Stomach (tissue), 9 donors: ENCODE measurements around the gene GRB10. TPM values are rescaled to one million over a fixed set of nuclear protein-coding genes. Genes with fewer than 3 reads are reported as not detected.

Experiments
- DNase-seq, 2 donors: peaks; one replicate each; pipeline versions ENCODE4 v3.0.0 to v3.0.0-alpha.2; 2013 to 2019
- H3K27ac ChIP-seq, 5 donors: fragments of 200-600 bp in 4 of 5; sonication (generic) in 4 of 5; one replicate each; pipeline ENCODE4 v1.5.1; 2013 to 2019; ENCODE audit warnings: mild to moderate bottlenecking in 1 of 5, moderate library complexity in 1 of 5
- H3K27me3 ChIP-seq, 3 donors: fragments of 200-600 bp; sonication (generic); one replicate each; pipeline ENCODE4 v1.5.1; 2017 to 2019; ENCODE audit warnings: mixed run types in 1 of 3
- H3K36me3 ChIP-seq, 4 donors: fragments of 200-600 bp; sonication (generic); 1 replicate in 3 of 4; 2 replicates in 1 of 4; pipeline ENCODE4 v1.5.1; 2016 to 2019
- H3K4me1 ChIP-seq, 4 donors: fragments of 200-600 bp; sonication (generic); one replicate each; pipeline ENCODE4 v1.5.1; 2016 to 2019
- H3K4me3 ChIP-seq, 4 donors: fragments of 200-600 bp; sonication (generic) in 3 of 4; one replicate each; pipeline ENCODE4 v1.5.1; 2016 to 2019; ENCODE audit warnings: mild to moderate bottlenecking in 1 of 4
- H3K9me3 ChIP-seq, 4 donors: fragments of 200-600 bp; sonication (generic); one replicate each; pipeline ENCODE4 v1.5.1; 2016 to 2019
- EP300 ChIP-seq: sonication (generic); formaldehyde crosslinking; IDR thresholded peaks from one replicate; pipeline ENCODE4 v1.6.1; 2017; ENCODE audit warnings: antibody characterized with exemption
- POLR2A ChIP-seq, 4 donors: fragments of 450-650 bp; IDR thresholded peaks; one replicate each; pipeline ENCODE4 v1.6.1; 2016; ENCODE audit warnings: antibody characterized with exemption in 4 of 4, control low read depth in 2 of 4, mild to moderate bottlenecking in 1 of 4, moderate library complexity in 1 of 4
- POLR2AphosphoS5 ChIP-seq, 3 donors: sonication (generic); formaldehyde crosslinking; IDR thresholded peaks; one replicate each; pipeline ENCODE4 v1.6.1; 2016; ENCODE audit warnings: antibody characterized with exemption in 3 of 3
- WGBS, 5 donors: extraction: QIAGEN DNeasy Blood & Tissue Kit in 3 of 5; methylation state at CpG; one replicate each; pipeline versions ENCODE4 v1.1.5 to v1.1.7; 2013 to 2018; 5-methylcytosine and 5-hydroxymethylcytosine counted together
- intact Hi-C: fragments of 100-400 bp; cut with DNase I; formaldehyde crosslinking; loops from one replicate; pipeline ENCODE4 v1.15.1; 2023; ENCODE audit warnings: low total_unique reads
- polyA plus RNA-seq, 3 donors: library from polyadenylated mRNA; stranded (reverse); fragments of 200-250 nt; gene quantifications; one replicate each; pipeline ENCODE4 v1.2.3, GENCODE V29; 2013
- total RNA-seq, 5 donors: library from RNA; depleted of rRNA; stranded (reverse); fragments of >200 nt; gene quantifications; one replicate each; pipeline versions ENCODE4 v1.1.0 to v1.2.3, GENCODE V29; 2014 to 2016
- TF ChIP-seq, protein P1 (sequence below), 7 experiments: fragments of 450-650 bp in 4 of 7; fragments of 200-600 bp in 3 of 7; sonication (generic) in 3 of 7; IDR thresholded peaks; one replicate each; pipeline ENCODE4 v1.5.1; 2016 to 2019; ENCODE audit warnings: antibody characterized with exemption in 7 of 7, control low read depth in 2 of 7, mild to moderate bottlenecking in 1 of 7
- donor health status: healthy with polysubstance abuse.
- donor health status: Bipolar disorder and iron deficiency.
- donor health status: healthy.

The GRB10 gene
- total and polyA plus RNA-seq, 8 donors: 10.2 to 84.9 (median 49.6) TPM

DNA sequence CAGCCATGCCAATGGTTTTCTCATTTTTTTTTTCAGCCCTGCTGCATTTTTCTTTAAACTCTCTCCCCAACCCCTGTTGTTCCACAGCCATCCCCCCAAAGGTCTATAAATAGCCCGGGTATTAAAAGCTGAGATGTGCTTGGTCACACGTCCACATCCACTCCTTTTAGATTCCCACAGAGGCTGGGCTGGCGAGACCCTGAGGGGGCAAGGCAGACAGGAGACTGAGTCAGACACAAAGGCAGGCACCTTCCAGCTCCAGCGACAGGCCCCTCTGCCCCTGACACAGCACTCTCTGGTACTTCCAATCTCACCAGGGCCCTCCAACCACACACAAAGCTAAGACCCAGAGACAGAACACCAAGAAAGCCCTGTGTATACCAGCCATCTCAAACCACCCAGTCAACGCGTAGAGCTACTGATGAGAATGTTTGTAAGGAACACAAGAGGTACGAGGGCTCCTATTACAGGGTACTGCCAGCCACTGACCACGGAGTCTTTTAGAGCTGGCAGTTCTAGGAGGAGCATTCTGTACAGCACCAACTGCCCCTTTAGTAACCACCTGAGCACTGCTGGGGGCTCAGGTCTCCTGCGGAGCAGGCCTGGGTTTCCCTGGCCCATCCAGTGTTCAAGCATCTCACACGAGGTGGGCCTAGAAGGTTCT, 153.3 kb downstream of the GRB10 start:
- no peaks in the 10 kb centered on the region for H3K9me3 ChIP-seq
- DNase-seq: no peak
- no peak overlapping the region for H3K27ac ChIP-seq
- peaks cover 7 to 18% (median 15%) of the 10 kb centered on the region in 4 donors for H3K36me3 ChIP-seq
- intact Hi-C loops: no loop called here
- 79 to 89% (median 84%) methylated on average over 10 of the region's 10 CpGs for WGBS, 5 donors
- no peak for TF ChIP-seq POLR2A (IDR thresholded peaks at IDR 0.05)
- TF ChIP-seq EP300: no peak
- TF ChIP-seq, protein P1, sequence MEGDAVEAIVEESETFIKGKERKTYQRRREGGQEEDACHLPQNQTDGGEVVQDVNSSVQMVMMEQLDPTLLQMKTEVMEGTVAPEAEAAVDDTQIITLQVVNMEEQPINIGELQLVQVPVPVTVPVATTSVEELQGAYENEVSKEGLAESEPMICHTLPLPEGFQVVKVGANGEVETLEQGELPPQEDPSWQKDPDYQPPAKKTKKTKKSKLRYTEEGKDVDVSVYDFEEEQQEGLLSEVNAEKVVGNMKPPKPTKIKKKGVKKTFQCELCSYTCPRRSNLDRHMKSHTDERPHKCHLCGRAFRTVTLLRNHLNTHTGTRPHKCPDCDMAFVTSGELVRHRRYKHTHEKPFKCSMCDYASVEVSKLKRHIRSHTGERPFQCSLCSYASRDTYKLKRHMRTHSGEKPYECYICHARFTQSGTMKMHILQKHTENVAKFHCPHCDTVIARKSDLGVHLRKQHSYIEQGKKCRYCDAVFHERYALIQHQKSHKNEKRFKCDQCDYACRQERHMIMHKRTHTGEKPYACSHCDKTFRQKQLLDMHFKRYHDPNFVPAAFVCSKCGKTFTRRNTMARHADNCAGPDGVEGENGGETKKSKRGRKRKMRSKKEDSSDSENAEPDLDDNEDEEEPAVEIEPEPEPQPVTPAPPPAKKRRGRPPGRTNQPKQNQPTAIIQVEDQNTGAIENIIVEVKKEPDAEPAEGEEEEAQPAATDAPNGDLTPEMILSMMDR (IDR thresholded peaks at IDR 0.05): no peak
- TF ChIP-seq POLR2AphosphoS5 (IDR thresholded peaks at IDR 0.05): no peak
- H3K4me1 ChIP-seq: peaks cover 5 to 22% (median 20%) of the 10 kb centered on the region in 4 donors
- no peaks in the 10 kb centered on the region for H3K27me3 ChIP-seq
- H3K4me3 ChIP-seq: no peak overlapping the region

DNA sequence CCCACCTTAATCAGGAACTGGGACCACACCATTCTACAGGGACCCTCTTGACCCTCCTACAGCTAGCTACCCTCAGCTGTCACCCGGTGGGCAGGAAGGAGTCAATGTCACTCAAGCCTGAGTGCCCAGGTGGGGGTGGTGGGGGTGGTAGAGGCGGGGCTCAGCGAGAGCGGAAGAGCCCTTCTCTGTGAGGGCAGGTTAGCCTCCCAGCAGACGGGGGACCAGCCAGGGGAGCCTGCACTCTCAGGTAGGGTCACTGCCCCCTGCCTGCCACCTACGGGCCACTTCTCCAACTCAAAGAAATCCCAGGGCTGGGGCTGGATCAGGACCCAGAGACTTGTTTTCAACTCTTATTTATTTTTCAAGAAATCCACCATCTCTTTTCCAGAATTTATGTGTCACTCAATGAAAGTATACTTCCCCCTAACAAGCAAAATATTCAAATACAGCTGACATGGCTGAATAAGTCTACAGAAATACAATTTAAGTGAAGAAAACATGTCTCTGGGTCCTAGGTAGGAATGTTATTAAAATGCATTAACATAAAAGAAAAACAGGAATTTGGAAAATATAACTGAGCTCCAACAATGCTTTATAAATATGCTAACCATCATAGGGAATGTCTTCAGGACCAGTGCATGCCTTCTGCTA, 154.1 kb downstream of the GRB10 start:
- Histone ChIP-seq H3K4me1 (peaks cover 5 to 22% (median 20%) of the 10 kb centered on the region in 4 donors), H3K4me3 (no peak overlapping the region), H3K36me3 (peaks cover 7 to 18% (median 17%) of the 10 kb centered on the region in 4 donors), H3K27ac (no peak overlapping the region), H3K9me3 (no peaks in the 10 kb centered on the region), H3K27me3 (no peaks in the 10 kb centered on the region)
- no peak for DNase-seq
- intact Hi-C loops: no loop called here
- TF ChIP-seq, protein P1 (IDR thresholded peaks at IDR 0.05): no peak
- no peak for TF ChIP-seq EP300
- TF ChIP-seq POLR2A (IDR thresholded peaks at IDR 0.05): no peak
- no peak for TF ChIP-seq POLR2AphosphoS5 (IDR thresholded peaks at IDR 0.05)
- WGBS, 5 donors: 78 to 89% (median 85%) methylated on average over 6 of the region's 6 CpGs

DNA sequence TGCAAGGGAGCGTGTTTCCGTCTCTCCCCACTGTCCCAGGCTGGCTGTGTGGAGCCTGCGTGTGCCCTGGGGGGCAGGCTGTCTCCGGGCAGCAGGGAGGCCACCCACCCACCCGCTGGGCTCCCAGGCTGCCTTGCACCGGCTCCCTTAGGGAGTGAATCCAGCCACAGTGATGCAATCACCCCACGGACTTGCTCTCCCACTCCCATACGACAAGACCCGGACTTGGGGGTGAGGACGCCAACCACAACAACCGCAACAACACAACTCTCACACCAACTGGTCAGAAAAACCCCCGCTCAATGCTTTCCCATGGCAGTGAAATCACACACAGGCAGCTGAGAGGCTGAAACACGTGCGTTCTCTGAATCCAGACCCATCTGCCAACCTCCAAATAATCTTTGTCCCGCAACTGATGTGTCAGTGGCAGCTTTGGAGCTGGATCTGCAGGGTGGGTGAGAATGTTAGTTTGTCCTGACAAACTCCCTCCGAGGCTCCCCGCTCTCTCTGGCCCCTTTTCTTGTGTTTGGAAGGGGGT, 154.8 kb downstream of the GRB10 start:
- Histone ChIP-seq H3K4me3 (no peak overlapping the region), H3K9me3 (no peaks in the 10 kb centered on the region), H3K27me3 (no peaks in the 10 kb centered on the region), H3K4me1 (peaks cover 2 to 22% (median 17%) of the 10 kb centered on the region in 4 donors), H3K27ac (no peak overlapping the region), H3K36me3 (peaks cover 7 to 18% (median 17%) of the 10 kb centered on the region in 4 donors)
- no peak for DNase-seq
- TF ChIP-seq POLR2A (IDR thresholded peaks at IDR 0.05): no peak
- TF ChIP-seq POLR2AphosphoS5 (IDR thresholded peaks at IDR 0.05): no peak
- WGBS, 5 donors: 88 to 93% (median 89%) methylated on average over 13 to 17 of the region's 17 CpGs
- intact Hi-C loops: no loop called here

DNA sequence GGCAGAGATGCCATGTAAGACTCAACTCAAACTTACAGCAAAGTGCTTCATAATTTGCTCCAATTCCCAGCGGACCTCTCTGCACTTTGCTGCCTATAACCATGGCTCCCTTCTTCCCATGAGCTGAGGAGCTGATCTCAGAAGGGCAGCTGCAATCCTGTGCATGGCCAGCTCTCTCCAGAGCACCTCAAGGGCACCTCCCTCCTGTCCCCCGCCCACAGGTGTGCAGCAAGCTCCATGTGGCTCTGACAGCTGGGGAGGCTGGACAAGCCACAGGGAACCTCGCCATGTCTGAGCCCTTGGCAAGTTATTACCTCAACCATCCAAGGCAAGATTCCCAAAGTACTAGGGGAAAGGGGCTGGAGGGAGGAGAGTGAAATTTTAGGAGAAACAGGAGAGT, 156.4 kb downstream of the GRB10 start:
- Histone ChIP-seq H3K4me3 (no peak overlapping the region), H3K36me3 (peaks cover 7 to 18% (median 17%) of the 10 kb centered on the region in 4 donors), H3K27ac (no peak overlapping the region), H3K27me3 (no peaks in the 10 kb centered on the region), H3K9me3 (no peaks in the 10 kb centered on the region), H3K4me1 (peaks cover 0 to 25% (median 5%) of the 10 kb centered on the region in 4 donors)
- intact Hi-C loops: no loop called here
- TF ChIP-seq POLR2A (IDR thresholded peaks at IDR 0.05) (no peak), POLR2AphosphoS5 (IDR thresholded peaks at IDR 0.05) (no peak), EP300 (no peak)
- TF ChIP-seq, protein P1 (IDR thresholded peaks at IDR 0.05): no peak
- DNase-seq: no peak
- 77 to 92% (median 90%) methylated on average over 3 of the region's 3 CpGs for WGBS, 5 donors
